GM12878 (cell line): ENCODE data around the gene ZNF502. TPM values are rescaled to one million over a fixed set of nuclear protein-coding genes. Genes with fewer than 3 reads are reported as not detected.
A peak's percentile ranks its signal among the peaks of the same experiment; 100 is the strongest.

Experiments used
- ATAC-seq: fragments of 200-7000 bp; cut with Tn5 transposase; 3 replicates; pipeline ENCODE4 v1.9.1; 2020; ENCODE audit warnings: mild to moderate bottlenecking, moderate library complexity
- BruUV-seq: library from RNA; stranded (reverse); fragments of 400-500 nt; replicated peaks from 2 replicates; lab custom pipeline; 2021; lab: Mats Ljungman, UMichigan
- CTCF ChIA-PET: fragments of 300-600 bp; sonication (Branson Sonifier 250); formaldehyde crosslinking; extraction: SDS; loops from one replicate; lab custom pipeline; 2021; ENCODE audit warnings: inconsistent platforms; lab: Yijun Ruan, JAX
- POLR2A ChIA-PET: fragments of 350-600 bp; formaldehyde crosslinking; extraction: SDS; loops from one replicate; lab custom pipeline; 2021; ENCODE audit warnings: inconsistent platforms; lab: Charles Lee
- RAD21 ChIA-PET: fragments of 300-600 bp; sonication (Branson Sonifier 250); formaldehyde crosslinking; loops from one replicate; lab custom pipeline; 2023; ENCODE audit warnings: antibody characterized with exemption; ENCODE audit not compliant: unreplicated experiment; lab: Charles Lee
- SMC1A ChIA-PET: fragments of 300-600 bp; sonication (Branson Sonifier 250); formaldehyde crosslinking; loops from one replicate; lab custom pipeline; 2023; ENCODE audit not compliant: unreplicated experiment, uncharacterized antibody; lab: Charles Lee
- DNase-seq: peaks from one replicate; pipeline ENCODE4 v3.0.0-alpha.2; 2011; ENCODE audit warnings: low read depth, low spot score
- FAIRE-seq: peaks from 3 replicates; lab custom pipeline; 2011; peaks lifted over from hg19 to GRCh38; lab: Jason Lieb, UNC
- H2AFZ ChIP-seq: 2 replicates; pipeline ENCODE4 v1.6.0; 2011; ENCODE audit warnings: low read depth, low read length, control low read depth; ENCODE audit not compliant: control insufficient read depth
- H3K27ac ChIP-seq: 2 replicates; pipeline ENCODE4 v1.5.1; 2011; ENCODE audit warnings: control low read depth; ENCODE audit not compliant: control insufficient read depth, insufficient read depth
- H3K27me3 ChIP-seq, 2 experiments: replicated peaks in 1 of 2; 2 replicates each; pipeline versions ENCODE4 v1.6.0 to v1.6.1; 2011; ENCODE audit warnings: low read length in 1 of 2; ENCODE audit not compliant: control insufficient read depth in 2 of 2, insufficient read depth in 2 of 2
- H3K36me3 ChIP-seq, 2 experiments: 2 replicates each; pipeline ENCODE4 v1.5.1; 2011; ENCODE audit warnings: low read length in 1 of 2; ENCODE audit not compliant: control insufficient read depth in 2 of 2, insufficient read depth in 2 of 2
- H3K4me1 ChIP-seq: 2 replicates; pipeline ENCODE4 v1.6.1; 2011; ENCODE audit warnings: mild to moderate bottlenecking, low read length, moderate library complexity, mixed read lengths; ENCODE audit not compliant: control insufficient read depth, insufficient read depth
- H3K4me2 ChIP-seq: 2 replicates; pipeline ENCODE4 v1.6.0; 2011; ENCODE audit warnings: control low read depth; ENCODE audit not compliant: control insufficient read depth, insufficient read depth
- H3K4me3 ChIP-seq: fragments of 200-600 bp; sonication (generic); 2 replicates; pipeline ENCODE4 v1.5.1; 2016
- H3K79me2 ChIP-seq: 2 replicates; pipeline ENCODE4 v1.6.0; 2011; ENCODE audit warnings: low read length; ENCODE audit not compliant: control insufficient read depth, insufficient read depth
- H3K9ac ChIP-seq: 2 replicates; pipeline ENCODE4 v1.8.0; 2011; ENCODE audit warnings: low read length, control low read depth, mixed read lengths; ENCODE audit not compliant: control insufficient read depth, insufficient read depth
- H3K9me3 ChIP-seq: replicated peaks from 3 replicates; pipeline ENCODE4 v1.5.1; 2011; ENCODE audit warnings: mild to moderate bottlenecking, low read length; ENCODE audit not compliant: control insufficient read depth, insufficient read depth
- H4K20me1 ChIP-seq: 2 replicates; pipeline ENCODE4 v1.6.0; 2011; ENCODE audit not compliant: control insufficient read depth, insufficient read depth
- BCLAF1 ChIP-seq: fragments of 450-650 bp; IDR thresholded peaks from 2 replicates; pipeline ENCODE4 v1.6.1; 2017; ENCODE audit warnings: antibody characterized with exemption, mild to moderate bottlenecking, moderate library complexity
- CHD2 ChIP-seq: IDR thresholded peaks from 2 replicates; pipeline ENCODE4 v1.6.1; 2011; ENCODE audit warnings: low read depth, low read length, improper control_type of control experiment, borderline replicate concordance
- FOXK2 ChIP-seq: fragments of 450-650 bp; IDR thresholded peaks from 2 replicates; pipeline ENCODE4 v1.6.1; 2017; ENCODE audit warnings: mild to moderate bottlenecking, moderate library complexity
- ZBTB11 ChIP-seq: fragments of 450-650 bp; formaldehyde crosslinking; IDR thresholded peaks from 2 replicates; pipeline ENCODE4 v1.5.0; 2022; ENCODE audit warnings: mild to moderate bottlenecking, missing genetic modification characterization
- ZNF274 ChIP-seq: IDR thresholded peaks from one replicate; pipeline ENCODE4 v1.8.0; 2011; ENCODE audit not compliant: insufficient read length, insufficient read depth
- whole genome bisulfite sequencing: methylation state at CpG from one replicate; pipeline ENCODE4 v1.1.6; 2016; ENCODE audit warnings: low lambda C conversion rate; ENCODE audit not compliant: insufficient replicate concordance, insufficient coverage; ENCODE audit errors: missing lambda C conversion rate; 5-methylcytosine and 5-hydroxymethylcytosine counted together
- in situ Hi-C: fragments of 300-500 bp; cut with MboI; formaldehyde crosslinking; loops from 9 replicates; pipeline ENCODE4 v1.14.3; 2018; ENCODE audit warnings: mixed read lengths
- intact Hi-C: fragments of 100-400 bp; cut with micrococcal nuclease; formaldehyde crosslinking; loops from one replicate; pipeline ENCODE4 v1.14.2; 2022; ENCODE audit not compliant: unreplicated experiment
- polyA plus RNA-seq, 11 experiments: library from polyadenylated mRNA; depleted of rRNA in 4 of 11; unstranded in 6 of 11; stranded (reverse) in 5 of 11; fragments of >200 nt; fragmentation: Nextera tagmentation in 4 of 11; fragmentation: Illumina TruSeq in 1 of 11; extraction: Ambion mirVana in 4 of 11; extraction: Trizol in 1 of 11; gene quantifications; 1 replicate in 1 of 11; 2 replicates in 10 of 11; pipeline versions ENCODE4 v1.2.1 to v1.2.3, GENCODE V29; 2011 to 2016; ENCODE audit warnings: inconsistent platforms in 2 of 11, missing spikeins in 2 of 11, low read depth in 1 of 11
- total RNA-seq, 4 experiments: library from RNA; depleted of rRNA in 3 of 4; stranded (reverse); fragments of >200 nt in 3 of 4; fragmentation: Illumina TruSeq in 1 of 4; extraction: Trizol in 1 of 4; gene quantifications; 2 replicates each; pipeline versions ENCODE4 v1.2.1 to v1.2.3, GENCODE V29; 2013 to 2021

The ZNF502 gene
- total and polyA plus RNA-seq, 10 of the 15 experiments (the other 5 are each of a cell fraction or from before 2014, with no cell fraction given): 0.39 to 1.7 (median 1.1) TPM

DNA sequence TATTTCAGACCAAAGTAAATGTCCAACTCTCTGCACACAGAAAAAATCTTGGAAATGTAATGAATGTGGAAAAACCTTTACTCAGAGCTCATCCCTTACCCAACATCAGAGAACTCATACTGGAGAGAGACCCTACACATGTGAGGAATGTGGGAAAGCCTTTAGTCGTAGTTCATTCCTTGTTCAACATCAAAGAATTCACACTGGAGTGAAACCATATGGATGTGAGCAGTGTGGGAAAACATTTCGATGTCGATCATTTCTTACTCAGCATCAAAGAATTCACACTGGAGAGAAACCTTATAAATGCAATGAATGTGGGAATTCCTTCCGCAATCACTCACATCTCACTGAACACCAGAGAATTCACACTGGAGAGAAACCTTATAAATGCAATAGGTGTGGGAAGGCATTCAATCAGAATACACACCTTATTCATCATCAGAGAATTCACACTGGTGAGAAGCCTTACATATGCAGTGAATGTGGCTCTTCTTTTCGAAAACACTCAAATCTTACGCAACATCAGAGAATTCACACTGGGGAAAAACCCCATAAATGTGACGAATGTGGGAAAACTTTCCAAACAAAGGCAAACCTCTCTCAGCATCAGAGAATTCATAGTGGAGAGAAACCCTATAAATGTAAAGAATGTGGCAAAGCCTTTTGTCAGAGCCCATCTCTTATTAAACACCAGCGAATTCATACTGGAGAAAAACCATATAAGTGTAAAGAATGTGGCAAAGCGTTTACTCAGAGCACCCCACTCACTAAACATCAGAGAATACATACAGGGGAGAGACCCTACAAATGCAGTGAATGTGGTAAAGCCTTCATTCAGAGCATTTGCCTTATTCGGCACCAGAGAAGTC is 9.0 kb downstream of the ZNF502 start (continued):
- no peak for TF ChIP-seq CHD2
- TF ChIP-seq, all 136 proteins: peak for 2

GRCh38 chr3:44722103-44722401 is 9.6 kb downstream of the ZNF502 start:
- CTCF ChIA-PET: no interaction called here
- no peak for FAIRE-seq
- POLR2A ChIA-PET: no interaction called here
- no peaks in the 10 kb centered on the region for H3K36me3 ChIP-seq
- H3K27me3 ChIP-seq: no peaks in the 10 kb centered on the region
- ATAC-seq: no peak
- H3K9ac ChIP-seq: no peak overlapping the region
- H3K9me3 ChIP-seq: peaks cover 35% of the 10 kb centered on the region
- H3K27ac ChIP-seq: no peak overlapping the region
- no peaks in the 10 kb centered on the region for H3K4me1 ChIP-seq
- intact Hi-C loops: no loop called here
- in situ Hi-C loops: no loop called here
- SMC1A ChIA-PET: no interaction called here
- BruUV-seq: no TSS peak
- no peaks in the 10 kb centered on the region for H4K20me1 ChIP-seq
- no peaks in the 10 kb centered on the region for H3K79me2 ChIP-seq
- no peak for TF ChIP-seq ZBTB11 (CRISPR knock-in tag)
- TF ChIP-seq BCLAF1: no peak
- TF ChIP-seq ZNF274: peak; percentile 4
- no peak for TF ChIP-seq FOXK2
- no peak overlapping the region for H2AFZ ChIP-seq
- RAD21 ChIA-PET: no interaction called here
- WGBS: 100% methylated on average over 1 of the region's 1 CpG
- no peak for DNase-seq
- no peak overlapping the region for H3K4me2 ChIP-seq
- no peak overlapping the region for H3K4me3 ChIP-seq
